GM18511 (cell line): ENCODE measurements around the gene TAF6L.
A peak's percentile ranks its signal among the peaks of the same experiment; 100 is the strongest.
"Not testable (repeated sequence)": the region's sequence is repeated elsewhere in the genome, so short reads cannot be mapped to it uniquely, and the experiment has no call there.

Source experiments
- ATAC-seq: cut with Tn5 transposase; IDR thresholded peaks from one replicate; pipeline ENCODE4 v1.9.1; 2021; ENCODE audit warnings: mild to moderate bottlenecking, moderate library complexity; ENCODE audit not compliant: unreplicated experiment

The TAF6L gene

DNA sequence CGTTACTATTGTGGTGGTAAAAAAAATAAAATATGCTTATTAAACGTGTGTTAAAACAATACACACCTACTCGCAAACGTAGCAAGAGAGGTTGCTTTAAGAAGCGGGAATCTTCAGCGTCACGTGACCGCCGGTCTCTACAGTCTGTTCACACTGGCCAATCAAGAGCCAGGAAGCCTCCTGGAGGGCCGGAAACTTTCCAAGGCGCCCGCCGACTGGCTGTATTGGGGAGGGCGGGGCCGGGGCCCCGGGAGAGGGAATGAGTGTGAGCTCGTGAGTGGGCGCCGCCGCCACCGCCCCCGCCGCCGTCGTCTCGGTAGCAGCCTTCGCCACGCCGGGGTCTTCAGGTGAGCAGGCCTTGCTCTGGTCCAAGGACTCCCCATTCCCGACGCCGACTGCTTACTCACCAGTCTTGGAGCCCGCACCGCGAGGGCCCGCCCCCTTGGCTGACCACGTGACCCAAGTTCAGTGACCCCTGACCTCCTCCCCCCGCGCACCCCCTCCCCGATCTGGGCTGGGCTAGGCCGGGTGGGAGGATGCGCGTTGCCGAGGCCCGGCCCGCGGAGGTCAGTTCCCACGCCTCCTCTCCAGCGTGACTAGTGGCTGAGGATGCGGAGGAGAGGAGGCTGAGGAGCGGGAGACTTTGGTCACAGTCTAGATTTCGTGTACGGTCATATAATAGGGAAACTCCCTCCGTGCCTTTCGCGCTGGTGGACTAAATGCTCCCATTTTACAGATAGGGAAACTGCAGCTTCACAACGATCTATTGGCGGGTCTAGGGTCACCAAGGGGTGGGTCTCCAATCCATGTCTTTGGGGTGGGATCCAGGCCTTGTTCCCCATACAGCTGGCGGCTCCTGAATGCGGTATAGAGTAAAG is at the start of gene TAF6L:
TSS of gene TAF6L (plus strand) at position 253 of the 878 bp plus-strand sequence. CDS start 4,388 bp downstream, outside the sequence.
- peak; percentile 90 for ATAC-seq

GRCh38 chr11:62721994-62722393 is 49.2 kb upstream of the TAF6L start:
- ATAC-seq, result no peak

DNA sequence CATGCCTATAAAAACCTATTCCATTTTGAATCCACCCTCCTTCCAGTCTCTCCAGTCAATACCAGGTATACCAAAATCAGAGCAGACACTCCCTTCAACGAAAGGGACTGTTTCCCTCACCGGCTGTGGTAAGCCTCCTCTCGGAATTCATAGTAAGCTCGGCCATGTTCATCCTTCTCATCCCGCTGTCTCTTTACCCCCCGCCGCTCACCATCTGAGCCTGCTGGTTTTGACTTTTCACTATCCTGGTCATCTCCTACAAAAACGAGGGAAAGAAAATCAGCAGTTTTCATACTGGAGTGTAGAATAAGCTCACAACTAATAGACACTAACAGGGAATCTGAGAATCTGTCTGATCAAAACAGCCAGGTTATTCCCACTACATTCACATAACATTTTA is 47.0 kb upstream of the TAF6L start:
- no peak for ATAC-seq

GRCh38 chr11:62725646-62726045 is 45.5 kb upstream of the TAF6L start:
- no peak for ATAC-seq

- ATAC-seq, result peak; percentile 0
These were observed 44.9 kb upstream of the TAF6L start for GRCh38 chr11:62726156-62726914.

DNA sequence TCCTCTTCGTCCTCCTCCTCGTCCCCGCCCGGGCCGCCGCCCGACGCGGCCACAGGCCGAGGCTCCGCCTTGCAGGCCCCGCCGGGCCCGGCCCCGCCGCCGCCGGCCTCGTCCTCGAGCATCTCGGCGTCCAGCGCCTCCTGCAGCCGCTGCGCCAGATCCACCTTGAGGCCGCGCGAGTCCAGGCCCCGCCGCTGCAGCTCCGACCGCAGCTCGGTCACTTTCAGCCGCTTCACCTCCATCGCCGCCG is 44.4 kb upstream of the TAF6L start:
- no peak for ATAC-seq

DNA sequence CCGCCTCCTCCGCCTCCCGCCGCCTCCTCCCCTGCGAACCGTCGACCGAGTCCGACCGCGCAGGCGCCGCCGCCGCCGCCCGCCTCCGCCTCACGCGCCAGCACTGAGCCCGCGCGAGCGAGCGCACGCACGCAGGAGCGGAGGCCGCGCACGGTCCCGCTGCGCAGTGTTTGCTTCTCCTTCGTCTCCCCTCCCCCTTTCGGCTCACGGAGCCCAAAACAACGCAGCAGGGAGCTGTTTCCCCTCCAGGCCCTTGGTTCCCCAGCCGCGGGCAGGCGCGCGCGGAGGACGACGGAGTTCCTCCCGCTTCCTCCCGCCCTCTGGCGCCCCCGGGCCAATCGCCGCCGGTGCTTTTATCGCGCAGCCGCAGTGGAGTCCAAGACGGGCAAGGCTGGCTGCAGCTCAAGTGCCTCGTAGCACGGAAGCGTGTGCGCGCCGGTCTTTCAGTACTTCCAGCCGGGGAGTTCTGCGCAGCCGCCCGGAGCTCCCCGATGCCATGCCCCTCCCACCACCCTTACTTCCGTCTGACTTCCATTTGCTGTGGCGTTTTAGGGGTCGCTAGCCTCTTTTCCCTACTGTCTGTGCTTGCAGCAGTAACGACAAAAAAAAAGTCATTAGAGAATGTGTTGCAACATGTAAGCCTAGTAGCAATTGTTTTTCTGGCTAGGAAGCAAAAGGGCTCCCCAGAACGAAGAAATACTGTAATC is 43.9 kb upstream of the TAF6L start, which contains the start of gene HNRNPUL2:
TSS of gene HNRNPUL2 (minus strand) at position 293 of the 707 bp plus-strand sequence. CDS start 301 bp downstream, outside the sequence.
- peak; percentile 69 for ATAC-seq

DNA sequence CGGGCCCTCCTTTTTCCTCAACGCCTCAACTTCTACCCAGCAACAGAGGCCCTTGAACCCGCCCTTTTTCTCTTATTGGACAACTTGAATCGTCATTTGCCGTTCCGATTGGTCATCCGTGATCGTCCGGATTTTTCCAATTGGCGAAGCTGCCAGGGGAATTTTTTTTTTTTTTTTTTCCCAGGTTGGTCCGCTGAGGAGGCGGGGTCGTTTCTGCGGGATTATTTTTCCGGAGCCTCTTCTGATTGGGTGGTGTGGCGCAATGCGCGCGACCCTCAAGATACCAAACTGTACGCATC is 43.4 kb upstream of the TAF6L start:
- peak; percentile 63 for ATAC-seq

DNA sequence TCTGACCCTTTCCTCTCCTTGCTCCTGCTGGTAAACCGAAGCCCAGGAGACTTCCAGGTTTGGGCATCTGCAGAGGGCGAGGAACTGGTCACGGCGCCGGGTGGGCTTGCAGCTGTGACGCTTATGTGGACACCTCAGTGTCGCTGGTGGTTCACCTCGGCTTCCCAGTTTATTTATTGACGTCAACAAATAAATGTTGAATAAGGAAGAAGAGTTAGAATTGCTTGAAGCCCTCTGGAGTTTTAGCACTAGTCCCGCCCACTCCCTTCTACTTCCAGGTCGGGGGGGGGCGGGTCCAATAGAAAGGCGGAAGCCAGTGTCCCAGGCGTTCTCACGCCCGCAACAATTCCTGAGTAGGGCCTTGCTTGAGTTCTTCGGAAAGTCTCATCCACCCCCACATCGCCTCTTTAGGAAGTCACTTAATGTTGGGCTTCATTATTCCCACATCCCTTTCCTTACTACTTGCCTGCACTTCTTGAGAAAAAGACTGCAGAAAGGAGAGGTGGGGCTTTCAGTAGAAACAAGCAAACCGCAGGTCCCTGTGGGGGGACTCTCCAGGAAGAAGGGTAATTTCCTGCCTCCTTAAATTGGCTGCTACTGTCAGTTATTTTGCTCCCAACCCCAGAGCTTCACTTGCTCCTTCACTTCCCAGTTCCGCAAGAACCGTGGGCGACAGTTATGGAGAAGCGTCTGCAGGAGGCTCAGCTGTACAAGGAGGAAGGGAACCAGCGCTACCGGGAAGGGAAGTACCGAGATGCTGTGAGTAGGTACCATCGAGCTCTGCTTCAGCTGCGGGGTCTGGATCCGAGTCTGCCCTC is 42.8 kb upstream of the TAF6L start, which contains the start of gene TTC9C:
TSS of gene TTC9C (plus strand) at position 316 of the 818 bp plus-strand sequence. CDS start at position 679, 363 bp downstream.
- no peak for ATAC-seq

GRCh38 chr11:62730076-62730475 is 41.1 kb upstream of the TAF6L start:
- ATAC-seq, result not testable (repeated sequence)

DNA sequence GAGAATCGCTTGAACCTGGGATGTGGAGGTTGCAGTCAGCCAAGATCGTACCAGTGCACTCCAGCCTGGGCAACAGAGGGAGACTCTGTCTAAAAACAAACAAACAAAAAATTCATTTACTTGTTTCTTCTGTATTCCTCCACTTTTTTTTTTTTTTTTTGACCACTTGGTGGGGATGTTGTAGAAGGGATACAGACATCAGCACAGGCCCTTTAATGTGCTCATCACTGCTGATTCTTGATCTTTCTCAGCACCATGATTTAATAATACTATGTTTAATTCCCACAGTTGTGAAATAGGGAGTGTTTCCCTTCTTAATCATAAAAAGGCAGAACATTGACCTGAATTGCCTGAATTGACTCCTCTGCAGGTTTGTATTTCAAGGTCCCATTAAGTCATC is 38.4 kb upstream of the TAF6L start:
- no peak for ATAC-seq

DNA sequence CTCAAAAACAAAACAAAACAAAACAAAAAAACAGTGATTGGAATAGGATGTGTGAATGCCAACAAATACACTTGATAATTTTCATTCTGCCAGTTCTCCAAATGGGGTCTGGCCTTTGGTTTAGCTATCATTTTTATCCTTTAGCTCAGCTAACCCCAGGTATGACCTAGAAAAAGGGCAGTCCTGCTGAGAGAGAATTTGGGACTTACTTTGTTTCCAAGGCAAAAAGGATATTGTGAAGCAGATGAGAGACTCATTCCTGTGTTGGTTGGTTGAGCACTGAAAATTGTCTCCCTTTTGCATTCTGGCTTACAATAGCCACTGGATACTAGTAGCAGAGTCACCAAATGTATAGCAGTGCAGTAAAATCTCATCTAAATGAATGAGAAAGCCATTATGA is 34.0 kb upstream of the TAF6L start:
- ATAC-seq, result no peak

DNA sequence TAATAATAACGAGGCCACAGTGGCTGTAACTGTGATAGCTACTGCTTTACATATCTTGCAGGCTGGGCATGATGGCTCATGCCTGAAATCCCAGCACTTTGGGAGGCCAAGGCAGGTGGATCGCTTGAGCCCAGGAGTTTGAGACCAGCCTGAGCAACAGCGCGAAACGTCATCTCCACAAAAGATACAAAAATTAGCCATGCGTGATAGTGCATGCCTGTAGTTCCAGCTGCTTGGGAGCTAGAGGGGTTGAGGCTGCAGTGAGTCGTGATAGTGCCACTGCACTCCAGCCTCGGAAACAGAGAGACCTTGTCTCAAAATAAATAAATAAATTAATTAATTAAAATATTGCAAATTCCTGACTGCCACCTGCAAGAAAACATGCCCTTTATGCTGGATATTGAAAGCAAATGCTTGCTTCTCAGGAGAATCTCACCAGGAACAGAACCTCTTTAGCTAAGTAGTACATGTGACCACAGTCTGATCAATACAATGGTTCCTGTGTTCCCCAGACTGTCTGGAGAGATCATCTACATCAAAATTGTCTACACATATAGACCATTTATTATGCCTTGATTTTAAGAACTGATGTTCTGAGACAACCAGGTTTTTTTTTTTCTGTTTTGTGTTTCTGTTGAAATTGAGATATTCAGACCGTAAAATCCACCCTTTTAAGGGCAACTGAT is 23.6 kb upstream of the TAF6L start:
- no peak for ATAC-seq

DNA sequence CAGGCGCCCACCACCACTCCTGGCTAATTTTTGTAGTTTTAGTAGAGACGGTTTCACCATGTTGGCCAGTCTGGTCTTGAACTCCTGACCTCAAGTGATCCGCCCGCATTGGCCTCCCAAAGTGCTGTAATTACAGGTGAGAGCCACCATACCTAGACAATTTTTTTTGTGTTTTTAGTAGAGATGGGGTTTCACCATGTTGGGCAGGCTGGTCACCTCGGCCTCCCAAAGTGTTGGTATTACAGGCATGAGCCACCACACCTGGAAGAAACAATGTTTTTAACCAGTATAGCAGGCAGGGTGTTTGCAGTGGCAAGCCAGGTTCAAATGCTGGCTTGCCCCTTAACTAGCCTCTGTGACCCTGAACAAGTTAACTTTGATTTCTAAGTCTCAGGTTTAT is 21.3 kb upstream of the TAF6L start:
- not testable (repeated sequence) for ATAC-seq

DNA sequence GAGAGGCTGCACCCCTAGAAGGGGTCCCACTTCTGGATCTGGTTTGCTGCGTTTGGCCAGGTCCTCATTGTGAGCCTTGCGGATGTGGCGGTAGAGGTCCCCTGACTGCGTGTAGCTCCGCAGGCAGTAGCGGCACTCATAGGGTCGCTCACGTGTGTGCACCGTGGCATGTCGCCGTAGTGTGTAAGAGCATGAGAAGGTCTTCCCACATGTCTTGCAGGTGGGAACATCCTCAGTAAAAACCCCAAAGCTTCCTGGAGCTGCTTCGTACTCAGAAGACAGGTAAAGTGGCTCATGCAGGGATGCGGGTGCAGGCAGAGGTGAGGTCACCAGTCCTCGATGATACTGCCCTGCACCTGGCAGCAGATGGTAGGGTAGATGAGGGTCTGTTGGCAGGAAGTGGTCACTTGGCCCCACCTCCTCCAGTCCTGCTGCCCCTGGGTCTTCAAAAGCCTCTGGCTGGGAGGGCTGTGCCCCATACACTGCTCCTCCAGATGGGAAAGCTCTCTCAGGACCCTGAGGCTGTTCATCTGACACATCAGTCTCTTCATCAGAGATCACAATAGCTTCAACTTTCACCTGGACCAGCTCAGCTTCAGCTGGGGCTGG is 18.9 kb upstream of the TAF6L start:
- ATAC-seq, result no peak

DNA sequence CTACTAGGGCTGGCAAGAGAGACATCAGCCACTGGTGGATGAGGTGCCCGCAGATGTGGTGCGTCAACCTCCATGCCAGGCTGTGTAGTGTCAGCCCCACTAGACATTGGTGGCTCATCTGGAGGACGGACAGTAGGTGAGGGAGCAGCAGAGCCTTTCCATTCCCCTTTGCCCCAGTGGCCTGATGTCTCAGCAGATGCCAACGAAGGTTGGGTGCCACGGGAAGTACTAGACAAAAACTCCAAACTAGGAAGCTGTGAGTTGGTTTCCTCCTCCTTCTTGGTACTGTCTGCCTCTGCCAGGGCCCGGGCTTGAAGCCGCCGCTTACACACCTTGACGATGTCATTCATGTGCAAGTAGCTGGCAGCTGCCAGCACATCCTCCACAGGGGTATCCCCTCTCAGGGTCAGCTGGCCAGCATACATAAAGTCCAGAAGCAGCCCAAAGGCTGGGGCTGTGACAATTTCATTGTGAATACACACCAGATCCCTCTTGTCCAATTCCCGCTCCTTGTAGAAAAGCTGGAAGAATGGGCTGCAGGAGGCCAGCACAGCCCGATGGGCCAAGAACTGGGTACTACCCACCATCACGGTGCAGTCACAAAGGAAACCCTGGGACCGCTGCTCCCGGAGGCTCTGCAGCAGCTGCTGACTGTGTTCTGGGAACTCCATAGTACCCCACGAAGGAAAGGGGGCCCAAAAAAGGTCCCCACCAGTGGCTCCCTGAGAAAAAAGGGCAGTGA is 18.0 kb upstream of the TAF6L start:
- no peak for ATAC-seq

GRCh38 chr11:62753736-62754603 is 17.2 kb upstream of the TAF6L start, which contains the start of gene ZBTB3:
Gene ZBTB3, minus strand, starts transcription at chr11:62754160. Its CDS starts 496 bp downstream, at chr11:62753664.
- peak; percentile 96 for ATAC-seq

DNA sequence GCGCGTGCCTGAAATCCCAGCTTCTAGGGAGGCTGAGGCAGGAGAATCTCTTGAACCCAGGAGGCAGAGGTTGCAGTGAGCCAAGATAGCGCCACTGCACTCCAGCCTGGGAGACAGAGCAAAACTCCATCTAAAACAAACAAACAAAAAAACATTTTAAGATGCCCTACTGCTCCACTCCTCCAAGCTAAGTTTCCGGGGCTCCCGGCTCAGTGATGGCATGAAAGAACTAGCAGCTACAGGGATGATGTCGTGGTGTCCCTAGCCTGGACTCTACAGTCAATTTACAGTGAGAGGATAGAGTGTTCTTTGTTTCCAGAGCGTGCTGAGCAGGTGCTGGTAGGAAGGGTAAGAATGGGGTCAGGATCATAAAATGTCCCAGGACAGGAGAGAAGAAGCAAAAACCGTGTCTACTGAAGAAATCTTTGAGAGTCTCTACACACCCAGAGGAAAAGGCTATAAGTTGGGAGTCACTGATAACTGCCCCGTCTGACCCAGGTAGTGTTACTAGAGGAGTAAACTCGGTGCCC is 16.0 kb upstream of the TAF6L start:
- ATAC-seq, result no peak
